GM18519 (cell line): Measurements from ENCODE around the gene FHIT.

ENCODE experiments used
- ATAC-seq: cut with Tn5 transposase; IDR thresholded peaks from one replicate; pipeline ENCODE4 v1.9.1; 2021; ENCODE audit warnings: mild to moderate bottlenecking, moderate library complexity; ENCODE audit not compliant: unreplicated experiment, low FRiP score

Gene FHIT

DNA sequence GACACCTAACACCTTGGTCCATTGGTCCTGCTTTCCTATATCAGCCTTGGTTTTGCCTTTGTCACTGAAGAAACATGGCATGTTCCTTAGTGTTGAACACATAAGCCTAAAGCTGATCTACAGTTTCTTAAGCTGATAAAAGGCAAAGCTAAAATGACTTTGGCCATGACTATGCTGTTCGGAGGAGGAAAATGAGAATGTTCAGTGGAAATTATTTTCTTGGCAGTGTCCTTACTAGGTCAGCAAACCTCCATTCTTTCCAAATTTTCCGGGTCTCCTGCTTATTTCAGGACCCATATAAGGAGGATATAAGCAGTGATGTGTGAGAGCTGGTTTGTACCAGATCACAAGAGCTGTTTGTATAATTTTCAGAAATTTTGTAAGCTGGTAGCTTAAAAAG is 1368.5 kb downstream of the FHIT start:
- no peak for ATAC-seq

DNA sequence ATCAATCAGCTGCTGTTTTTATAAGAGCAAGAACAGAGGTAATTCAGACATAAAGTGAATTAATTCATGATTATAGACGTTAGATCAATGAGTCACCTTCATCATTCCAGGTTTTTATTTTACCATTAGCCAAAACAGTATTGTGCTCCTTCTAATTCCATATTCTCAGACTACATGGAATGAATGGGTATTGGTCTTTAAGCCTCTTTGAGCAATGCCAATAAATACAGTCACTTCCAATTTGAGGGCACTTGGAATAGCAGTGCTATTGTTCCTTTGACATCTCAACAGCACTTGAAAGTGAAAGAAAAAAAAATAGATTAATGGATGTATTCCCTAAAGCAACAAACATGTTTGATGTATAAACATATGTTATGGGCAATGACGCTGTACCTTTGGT is 1370.5 kb downstream of the FHIT start:
- no peak for ATAC-seq

DNA sequence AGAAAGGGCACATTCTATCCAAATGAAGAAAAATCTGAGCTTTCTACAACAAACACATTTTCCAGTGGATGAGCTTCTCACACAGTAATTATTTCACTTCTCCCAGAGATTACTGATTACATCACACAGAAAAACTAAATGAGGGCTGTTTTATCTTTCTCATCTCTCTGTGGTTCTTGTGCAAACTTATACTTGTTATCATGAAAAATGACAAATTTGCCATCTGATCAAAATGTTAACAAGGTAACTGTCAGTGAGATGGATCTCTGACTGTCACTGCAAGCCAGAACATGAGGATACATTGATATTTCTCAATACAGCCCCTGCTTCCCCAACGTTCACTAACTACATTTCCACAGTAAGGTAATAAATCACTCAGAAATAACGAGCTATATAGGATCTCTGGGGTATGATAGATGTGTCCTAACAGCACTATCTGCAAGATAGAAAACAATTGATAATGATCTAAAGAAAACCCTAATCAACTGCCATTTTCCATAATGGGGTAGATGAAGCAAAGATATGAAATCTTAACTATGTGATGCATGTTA is 1372.1 kb downstream of the FHIT start:
- ATAC-seq = no peak

DNA sequence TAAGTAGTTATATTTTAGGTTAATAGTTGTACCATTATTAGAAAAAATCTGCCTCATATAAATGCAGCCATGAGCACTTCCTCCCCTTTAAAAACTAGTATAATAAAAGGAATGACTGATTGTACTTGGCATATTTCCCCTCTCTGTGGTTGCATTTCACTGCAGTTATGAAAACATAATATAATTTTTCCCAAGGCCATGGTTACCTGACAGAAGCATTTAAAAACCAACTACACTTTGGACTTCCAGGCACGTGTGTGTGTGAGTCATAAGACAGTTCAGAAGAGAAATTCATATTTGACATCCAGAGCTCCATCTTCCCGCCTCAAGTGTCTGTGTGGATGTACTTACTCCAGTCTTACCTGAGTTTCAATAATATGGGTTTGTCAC is 1373.2 kb downstream of the FHIT start:
- no peak for ATAC-seq

DNA sequence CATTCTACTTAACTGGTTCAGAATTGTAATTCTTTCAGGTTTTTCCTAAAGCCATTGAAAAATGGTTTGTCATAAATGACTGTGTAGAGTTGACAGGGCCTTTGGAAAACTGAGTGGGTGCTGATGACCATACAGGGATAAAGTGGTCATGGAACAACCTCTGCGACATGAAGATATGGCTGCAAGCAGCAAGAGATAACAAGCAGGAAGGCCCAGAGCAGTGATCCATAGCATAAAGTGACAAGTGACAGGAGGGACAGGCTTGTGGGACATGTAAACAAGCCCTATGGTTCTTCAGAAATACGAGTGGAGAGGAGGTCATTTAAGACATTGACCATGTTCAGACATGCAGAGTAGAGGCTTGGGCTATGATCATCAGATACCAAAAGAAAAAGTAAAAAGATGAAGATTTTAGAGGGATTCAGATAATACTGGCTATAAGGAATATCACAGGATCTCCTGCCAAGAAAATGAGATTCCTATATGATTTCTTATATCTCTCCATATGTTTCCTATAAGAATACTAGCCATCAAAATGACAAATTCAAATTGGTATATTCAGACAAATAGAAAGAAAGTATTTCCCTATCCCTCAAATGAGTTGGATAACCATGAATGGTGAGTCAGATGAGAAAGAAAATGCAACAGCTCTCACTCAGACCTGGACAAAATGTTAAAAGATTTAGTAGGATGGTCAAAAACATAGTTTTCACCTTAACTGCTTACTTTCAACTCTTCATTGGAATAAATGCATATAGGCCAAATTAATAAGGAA is 1373.8 kb downstream of the FHIT start:
- ATAC-seq = no peak

DNA sequence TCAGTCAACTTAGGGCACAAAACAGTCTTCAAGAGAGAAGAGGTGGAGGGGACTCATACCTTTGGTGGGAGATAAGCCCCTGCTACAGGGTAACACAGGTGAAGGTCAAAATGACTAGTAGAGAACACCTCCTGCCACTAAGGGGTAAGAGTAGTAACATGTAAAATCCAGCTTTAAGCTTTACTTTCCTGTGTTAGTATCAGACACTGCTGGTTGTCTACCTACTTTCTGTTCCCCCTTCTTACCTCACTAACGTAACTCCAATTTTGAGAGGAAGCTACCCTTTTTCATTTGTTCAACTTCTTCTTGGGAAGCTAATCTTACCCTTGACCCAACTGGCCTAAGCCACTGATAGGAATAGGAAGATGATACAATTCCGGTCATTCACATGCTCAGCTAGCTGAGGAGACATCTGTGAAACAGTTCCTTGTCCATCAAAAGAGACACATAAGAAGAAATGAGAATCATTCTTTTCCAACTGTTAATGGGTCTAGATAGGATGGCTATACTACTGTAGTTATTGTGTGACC is 1374.7 kb downstream of the FHIT start:
- no peak for ATAC-seq

DNA sequence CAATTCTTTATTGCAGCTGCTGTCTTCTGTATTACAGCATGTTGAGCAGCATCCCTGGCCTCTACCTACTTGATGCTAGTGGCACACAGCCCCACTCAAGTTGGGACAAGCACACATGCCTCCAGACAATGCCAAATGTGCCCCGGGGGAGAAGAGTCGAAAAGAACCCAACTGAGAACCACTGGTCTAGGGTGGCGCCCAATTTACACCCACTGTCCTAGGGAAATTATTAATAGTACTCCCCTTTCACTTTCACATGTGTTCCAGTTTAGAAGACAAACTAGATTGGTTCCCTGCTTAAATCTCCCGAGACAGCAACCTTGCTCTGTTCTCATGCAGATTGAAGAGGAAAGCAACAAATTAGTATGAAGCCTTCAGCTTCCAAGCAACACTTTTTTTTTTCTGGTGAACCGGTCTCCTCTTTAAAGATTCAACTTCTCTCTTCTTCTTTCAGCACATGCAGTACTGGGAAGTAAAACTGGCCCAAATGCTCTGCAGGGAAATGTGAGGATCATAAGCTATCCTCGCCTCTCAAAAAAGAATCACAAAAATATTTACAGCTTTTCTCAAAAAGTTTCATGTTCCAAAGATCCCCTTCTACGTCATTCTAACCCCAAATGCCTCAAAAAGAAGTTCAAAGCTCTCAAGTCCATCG is 1377.5 kb downstream of the FHIT start:
- no peak for ATAC-seq

DNA sequence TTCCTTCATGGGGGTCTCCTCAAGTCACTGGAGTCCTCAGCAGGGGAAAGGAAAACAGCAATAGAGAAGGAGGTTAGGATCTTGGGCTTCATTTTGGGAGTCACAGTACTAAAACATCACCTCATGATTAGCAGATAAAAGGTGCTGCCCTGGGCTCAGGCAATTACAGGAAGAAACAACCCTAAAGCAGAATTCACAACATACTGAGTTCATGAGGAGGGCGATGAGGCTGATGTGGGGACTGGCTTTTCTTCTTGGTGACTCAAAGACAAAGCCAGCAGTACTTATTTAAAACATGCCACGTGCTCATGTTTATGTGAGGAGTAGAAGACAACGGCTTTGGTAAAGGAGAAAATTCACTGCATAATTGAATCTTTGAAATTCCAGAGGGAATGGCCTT is 1379.1 kb downstream of the FHIT start:
- ATAC-seq = no peak

DNA sequence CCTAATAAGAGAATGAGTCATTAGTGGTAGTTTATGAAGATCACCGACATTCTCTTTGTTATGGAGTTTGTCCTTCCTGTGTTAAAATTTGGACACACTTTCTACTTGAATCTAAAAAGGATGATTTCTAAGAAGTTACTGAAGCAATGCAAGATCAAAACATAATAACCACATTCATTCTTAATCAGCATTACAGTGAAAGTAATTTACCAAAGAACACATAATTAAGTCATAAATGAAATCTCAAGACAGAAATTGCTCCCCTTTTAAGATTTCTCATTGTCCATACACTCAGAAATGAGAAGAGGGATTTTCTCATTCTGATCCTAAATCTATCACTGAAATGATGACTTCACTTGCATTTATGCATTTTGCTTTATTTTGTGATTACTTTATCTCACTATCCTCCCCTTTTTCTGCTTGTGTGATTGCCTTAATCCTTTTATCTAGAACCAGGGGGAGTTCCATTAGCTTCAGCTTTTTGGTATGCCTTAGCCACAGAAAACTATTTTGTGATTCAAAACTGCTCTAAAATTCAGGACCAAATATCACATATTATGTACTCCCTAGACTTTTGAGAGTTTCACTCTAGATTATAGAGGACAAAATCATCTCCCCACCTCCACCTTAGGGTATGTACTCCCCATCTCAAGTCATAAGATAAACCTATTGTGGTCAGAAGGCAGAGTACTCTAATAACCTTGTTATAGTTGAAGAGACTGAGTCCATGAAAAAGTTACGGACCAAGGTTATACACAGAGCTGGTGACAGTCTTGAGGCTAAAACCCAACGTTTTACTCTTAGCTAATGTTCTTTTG is 1383.9 kb downstream of the FHIT start:
- no peak for ATAC-seq

DNA sequence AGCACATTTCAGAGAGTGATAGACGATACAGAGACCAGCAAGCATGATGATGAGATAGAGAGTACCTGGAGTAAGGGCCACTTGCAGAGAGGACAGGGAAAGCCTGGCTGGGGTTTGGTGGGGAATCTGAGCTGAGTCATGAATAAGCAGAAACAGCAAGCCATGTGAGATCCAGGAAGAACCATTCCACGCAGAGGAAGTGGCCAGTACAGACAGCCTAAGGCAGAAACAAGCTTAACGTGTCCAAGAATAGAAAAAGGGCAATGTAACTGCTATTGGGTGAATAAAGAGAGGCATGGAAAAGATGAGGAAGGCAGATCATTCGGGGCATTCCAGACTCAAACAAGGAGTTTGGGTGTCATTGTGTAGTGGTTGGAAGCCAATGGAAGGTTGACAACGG is 1385.2 kb downstream of the FHIT start:
- no peak for ATAC-seq

DNA sequence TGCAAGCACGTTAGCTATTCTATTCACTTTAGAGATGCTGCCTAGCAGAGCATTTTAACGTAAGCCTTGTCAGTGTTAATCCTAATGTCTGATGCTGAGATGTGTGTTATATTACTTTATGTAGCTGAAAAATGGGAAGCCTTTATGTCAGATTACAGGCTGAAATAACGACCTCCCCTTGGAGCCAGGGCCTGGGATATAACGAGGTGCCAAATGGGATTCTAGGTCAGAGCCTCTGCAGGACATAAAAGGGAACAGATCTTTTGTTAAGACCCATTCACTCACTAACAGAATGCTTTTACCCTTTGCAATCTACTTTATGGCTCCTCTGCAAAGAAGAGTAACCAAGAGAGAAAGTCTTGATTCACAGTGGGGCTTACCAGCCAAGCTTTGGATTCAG is 1385.9 kb downstream of the FHIT start:
- ATAC-seq = no peak

DNA sequence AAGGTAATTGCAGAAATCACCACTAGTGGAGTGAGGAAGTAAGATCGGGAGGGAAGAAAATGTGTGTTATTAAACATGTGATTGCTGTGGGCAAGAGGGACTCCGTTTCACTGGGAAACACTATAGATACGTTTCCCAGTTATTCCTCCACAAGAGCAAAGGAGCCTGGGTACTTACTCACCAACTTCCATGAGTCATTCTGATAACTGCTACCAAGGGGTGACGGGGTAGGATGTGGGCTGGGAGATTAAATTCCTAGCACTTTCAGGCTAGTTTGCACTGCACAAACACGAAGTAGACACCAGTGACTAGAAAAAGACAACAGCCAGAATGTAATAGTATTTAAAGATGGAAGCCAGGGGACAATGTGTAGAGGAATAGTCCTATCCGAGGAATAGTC is 1388.6 kb downstream of the FHIT start:
- no peak for ATAC-seq

DNA sequence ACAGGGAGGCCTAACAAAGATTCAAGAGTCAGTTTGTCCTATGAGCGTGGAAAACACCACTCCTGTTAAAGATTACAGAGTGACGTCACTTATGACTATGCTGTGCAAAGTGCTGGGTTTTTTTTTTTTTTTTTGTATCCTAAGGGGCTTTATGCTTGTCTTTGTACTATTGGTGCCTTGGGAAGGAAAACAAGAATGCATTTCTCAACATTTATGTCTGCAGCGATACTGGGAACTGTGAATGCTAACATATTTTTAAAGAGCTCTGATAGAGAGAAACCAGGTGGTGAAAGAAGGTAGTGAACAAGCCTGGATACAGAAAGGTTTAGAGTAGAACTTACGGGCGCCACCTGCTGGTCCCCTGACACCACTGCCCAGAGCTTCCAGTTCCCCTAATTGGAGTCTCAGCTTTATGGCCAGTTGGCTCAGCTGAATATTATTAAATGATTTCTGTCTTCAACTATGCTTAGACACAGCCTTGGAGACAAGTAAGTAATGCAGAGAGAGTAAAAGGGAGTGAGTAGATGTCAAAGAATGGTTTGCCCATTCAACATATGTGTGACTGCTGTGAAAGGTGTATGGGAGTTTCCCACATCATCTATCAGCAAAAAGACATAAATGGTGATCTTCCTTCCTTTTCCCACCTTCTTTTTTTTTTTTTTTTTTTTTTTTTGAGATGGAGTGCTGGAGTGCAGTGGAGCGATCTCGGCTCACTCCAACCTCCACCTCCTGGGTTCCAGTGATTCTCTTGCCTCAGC is 1393.5 kb downstream of the FHIT start:
- ATAC-seq = peak; percentile 92

DNA sequence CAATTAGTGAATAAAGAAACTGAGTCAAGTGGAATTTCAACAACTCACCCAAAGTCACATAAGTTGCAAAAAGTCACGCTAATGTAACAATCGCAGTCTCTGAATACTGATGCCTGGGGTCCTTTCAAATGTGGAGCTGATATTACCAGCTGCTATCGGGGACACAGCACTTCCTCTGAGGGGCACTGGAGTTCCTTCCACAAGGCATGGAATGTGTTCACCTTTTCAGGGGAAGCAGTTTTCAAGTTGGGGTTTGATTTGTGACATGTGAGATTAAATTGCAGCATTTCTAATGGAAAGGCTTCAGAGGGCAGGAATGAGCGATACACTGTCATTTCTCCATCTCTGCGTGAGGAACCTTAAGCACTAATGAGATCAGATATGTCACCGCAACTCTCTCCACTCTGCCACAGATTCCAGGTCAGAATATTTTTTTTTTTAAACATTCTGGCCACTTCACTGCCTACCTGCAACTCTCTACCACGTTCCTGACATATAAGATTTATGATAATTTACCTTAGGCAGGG is 1394.3 kb downstream of the FHIT start:
- no peak for ATAC-seq

DNA sequence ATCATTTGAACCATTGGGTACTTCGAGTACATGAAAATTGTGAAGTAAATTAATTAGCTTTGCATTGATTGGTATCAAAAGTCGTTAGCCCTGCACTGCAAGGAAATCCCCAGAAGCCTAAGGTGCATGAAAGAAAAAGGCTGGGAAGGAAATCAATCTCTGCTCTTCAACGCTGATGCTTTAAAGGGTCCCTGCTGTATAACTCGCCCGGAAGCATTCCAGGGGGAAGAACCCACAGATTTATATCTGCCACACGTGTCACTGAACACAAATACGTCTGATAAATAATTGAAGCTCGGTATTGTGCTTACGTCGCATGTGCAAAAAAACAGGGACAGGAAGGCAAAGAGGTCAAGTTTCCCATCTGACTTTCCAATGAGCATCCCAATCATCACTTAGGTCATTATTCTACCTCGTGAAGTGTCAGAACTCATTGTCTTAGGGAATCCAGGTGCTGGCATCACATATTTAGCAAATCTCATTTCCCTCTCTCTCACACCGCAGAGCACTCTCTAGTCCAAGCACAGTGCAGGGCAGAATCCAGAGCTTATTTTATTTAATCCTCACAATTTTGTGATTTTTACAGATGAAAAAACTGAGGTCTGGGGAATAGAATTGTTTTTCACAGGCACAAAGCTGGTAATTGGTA is 1397.1 kb downstream of the FHIT start:
- ATAC-seq = no peak

DNA sequence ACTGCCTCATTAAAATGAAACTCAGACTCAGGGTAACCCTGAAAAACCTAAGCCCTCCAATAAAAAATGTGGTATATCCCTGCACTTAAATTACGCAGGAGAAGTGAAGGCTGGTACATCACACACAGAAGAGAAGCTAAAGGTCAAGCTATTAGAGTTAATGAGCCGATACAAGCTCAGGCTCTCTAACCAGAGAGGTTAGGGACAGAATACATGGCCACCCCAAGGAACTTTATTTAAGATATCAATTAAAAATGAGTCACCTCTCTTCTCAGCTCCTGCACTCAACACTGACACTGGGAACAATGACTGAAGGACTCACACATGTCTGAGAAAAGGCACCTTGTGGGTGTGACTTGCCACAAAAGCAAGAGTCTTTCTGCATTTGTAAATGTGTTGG is 1400.8 kb downstream of the FHIT start:
- no peak for ATAC-seq

DNA sequence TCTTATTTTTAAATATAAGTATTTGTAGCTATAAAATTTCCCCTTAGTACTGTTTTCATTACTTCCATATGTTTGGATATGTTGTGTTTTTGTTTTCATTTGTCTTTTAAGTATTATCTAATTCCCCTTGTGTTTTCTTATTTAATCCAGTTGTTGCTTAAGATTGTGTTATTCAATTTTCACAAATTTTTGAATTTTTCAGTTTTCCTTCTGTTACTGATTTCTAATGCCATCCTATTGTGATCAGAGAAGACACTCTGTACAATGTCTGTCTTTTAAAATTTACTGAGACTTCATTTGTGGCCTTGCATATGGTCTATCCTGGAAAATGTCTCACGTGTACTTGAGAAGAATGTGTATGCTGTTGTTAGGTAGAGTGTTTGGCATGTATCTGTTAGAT is 1405.9 kb downstream of the FHIT start:
- ATAC-seq = no peak

DNA sequence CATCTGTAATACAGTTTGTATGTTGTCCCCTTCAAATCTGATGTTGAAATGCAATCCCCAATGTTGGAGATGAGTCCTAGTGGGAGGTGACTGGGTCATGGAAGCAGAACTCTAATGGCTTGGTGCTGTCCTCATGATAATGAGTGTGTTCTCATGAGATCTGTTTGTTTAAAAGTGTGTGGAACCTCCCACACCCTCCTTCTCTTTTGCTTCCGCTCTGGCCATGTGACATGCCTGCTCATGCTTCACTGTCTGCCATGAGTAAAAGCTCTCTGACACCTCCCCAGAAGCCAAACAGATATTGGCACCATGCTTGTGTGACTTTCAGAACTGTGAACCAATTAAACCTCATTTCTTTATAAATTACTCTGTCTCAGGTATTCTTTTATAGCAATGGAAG is 1407.4 kb downstream of the FHIT start:
- ATAC-seq = no peak

DNA sequence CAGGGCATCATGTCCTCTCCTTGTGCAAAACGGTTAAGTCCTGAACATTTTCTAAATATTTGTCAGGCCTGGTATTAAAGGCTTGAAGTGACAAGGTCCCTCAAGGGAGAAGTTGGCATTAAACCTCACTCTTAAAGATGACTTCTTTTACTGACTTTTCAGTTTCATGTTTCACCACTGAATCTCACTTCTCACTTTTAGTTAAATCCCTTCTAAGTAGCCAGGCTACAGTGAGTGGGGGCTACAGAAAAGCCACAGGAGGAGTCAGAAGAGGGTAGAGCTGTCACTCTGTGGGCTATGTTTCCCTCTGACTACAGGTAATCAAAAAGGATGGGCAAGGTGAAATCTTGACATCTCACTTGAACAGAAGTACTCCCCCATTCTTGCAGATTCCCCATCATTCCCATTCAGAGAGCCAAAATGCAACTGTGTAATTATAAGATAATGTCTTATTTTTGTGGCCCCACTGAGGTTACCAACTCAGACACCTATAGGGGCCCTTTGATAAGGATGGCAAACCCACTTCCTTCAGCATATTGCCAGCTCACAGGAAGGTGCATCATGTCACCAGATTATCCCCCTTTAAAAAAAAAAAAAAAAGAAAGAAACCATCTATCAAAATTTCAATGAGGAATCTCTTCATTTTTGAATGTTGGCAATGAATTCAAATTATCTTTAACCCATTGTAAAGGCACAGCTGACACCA is 1411.3 kb downstream of the FHIT start:
- ATAC-seq = peak; percentile 94
